HG02970 (cell line): ENCODE measurements around the gene BPIFA2.
"Not testable (repeated sequence)": the region's sequence is repeated elsewhere in the genome, so short reads cannot be mapped to it uniquely, and the experiment has no call there.

ENCODE experiments used
- ATAC-seq: cut with Tn5 transposase; IDR thresholded peaks from one replicate; pipeline ENCODE4 v1.9.1; 2021; ENCODE audit warnings: mild to moderate bottlenecking, moderate library complexity, moderate number of reproducible peaks; ENCODE audit not compliant: unreplicated experiment, low FRiP score

Gene BPIFA2

GRCh38 chr20:33167859-33168258 lies at the start of gene BPIFA2:
Gene BPIFA2, plus strand, starts transcription at chr20:33168159. Its CDS starts 987 bp downstream, at chr20:33169146.
- no peak for ATAC-seq

GRCh38 chr20:33119725-33120720 lies 47.9 kb upstream of the BPIFA2 start:
- ATAC-seq, result no peak

- ATAC-seq, result no peak
Observed at GRCh38 chr20:33120934-33121333, 47.0 kb upstream of the BPIFA2 start.

- not testable (repeated sequence) for ATAC-seq
Observed at GRCh38 chr20:33122297-33122696, 45.7 kb upstream of the BPIFA2 start.

GRCh38 chr20:33124261-33124660 lies 43.7 kb upstream of the BPIFA2 start:
- no peak for ATAC-seq

GRCh38 chr20:33124994-33125393 lies 43.0 kb upstream of the BPIFA2 start:
- no peak for ATAC-seq

GRCh38 chr20:33125983-33126382 lies 42.0 kb upstream of the BPIFA2 start:
- no peak for ATAC-seq

- ATAC-seq, result no peak
Observed at GRCh38 chr20:33127422-33128097, 40.4 kb upstream of the BPIFA2 start.

GRCh38 chr20:33130568-33131061 lies 37.3 kb upstream of the BPIFA2 start:
- no peak for ATAC-seq

GRCh38 chr20:33131949-33132473 lies 35.9 kb upstream of the BPIFA2 start:
- no peak for ATAC-seq

GRCh38 chr20:33132513-33133372 lies 35.2 kb upstream of the BPIFA2 start:
- no peak for ATAC-seq

- no peak for ATAC-seq
Observed at GRCh38 chr20:33133373-33133941, 34.5 kb upstream of the BPIFA2 start.

GRCh38 chr20:33137195-33137594 lies 30.8 kb upstream of the BPIFA2 start:
- no peak for ATAC-seq

- ATAC-seq, result no peak
Observed at GRCh38 chr20:33139467-33139866, 28.5 kb upstream of the BPIFA2 start.

GRCh38 chr20:33145521-33145920 lies 22.4 kb upstream of the BPIFA2 start:
- ATAC-seq, result no peak

GRCh38 chr20:33147299-33147698 lies 20.7 kb upstream of the BPIFA2 start:
- ATAC-seq, result no peak

- ATAC-seq, result no peak
Observed at GRCh38 chr20:33148040-33148439, 19.9 kb upstream of the BPIFA2 start.

- ATAC-seq, result no peak
Observed at GRCh38 chr20:33154252-33154651, 13.7 kb upstream of the BPIFA2 start.

- ATAC-seq, result no peak
Observed at GRCh38 chr20:33158637-33159385, 9.1 kb upstream of the BPIFA2 start.
